Measurements from ENCODE around the gene SLC44A5.
"Not testable (repeated sequence)": the region's sequence is repeated elsewhere in the genome, so short reads cannot be mapped to it uniquely, and the experiment has no call there.

- TF ChIP-seq CTCF (IDR thresholded peaks at IDR 0.05 in 8 of 11, conservative IDR thresholded peaks at IDR 0.05 in 3 of 11); POLR2AphosphoS5 (IDR thresholded peaks at IDR 0.05): not testable (repeated sequence)
Observed at GRCh38 chr1:75593457-75593856, 17.5 kb downstream of the SLC44A5 start.

All from spleen (tissue), 7 donors.